GM15510 (cell line): Measurements from ENCODE around the gene C6orf163.

Experiments
- POLR2A ChIP-seq: IDR thresholded peaks from 3 replicates; pipeline ENCODE4 v1.6.1; 2011; ENCODE audit warnings: borderline replicate concordance; ENCODE audit not compliant: insufficient read length; ENCODE audit errors: extremely low read depth

Gene C6orf163

DNA sequence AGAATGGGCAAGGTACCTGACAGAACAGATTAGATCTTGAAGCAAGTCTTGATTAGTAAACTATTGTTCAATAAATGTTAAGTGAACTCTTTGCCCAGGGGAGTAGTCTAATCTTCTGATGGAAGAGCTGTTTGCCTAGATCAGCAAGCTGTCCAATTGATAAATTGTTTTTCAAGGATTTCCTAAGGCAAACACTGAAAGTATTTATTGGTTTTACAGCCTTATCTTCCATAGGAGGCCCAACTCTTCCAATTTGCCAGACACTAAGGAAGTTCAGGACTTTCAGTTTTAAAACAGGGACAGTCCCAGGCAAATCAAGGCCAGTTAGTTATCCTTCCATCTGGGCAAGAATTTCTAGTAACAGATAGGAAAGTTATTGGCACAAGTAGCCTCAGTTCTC, 1.8 kb upstream of the C6orf163 start:
- no peak for TF ChIP-seq POLR2A

- no peak for TF ChIP-seq POLR2A
Measured at GRCh38 chr6:87346700-87347099, 2.1 kb downstream of the C6orf163 start.

- TF ChIP-seq POLR2A = no peak
Measured at GRCh38 chr6:87349896-87350295, 5.3 kb downstream of the C6orf163 start.

DNA sequence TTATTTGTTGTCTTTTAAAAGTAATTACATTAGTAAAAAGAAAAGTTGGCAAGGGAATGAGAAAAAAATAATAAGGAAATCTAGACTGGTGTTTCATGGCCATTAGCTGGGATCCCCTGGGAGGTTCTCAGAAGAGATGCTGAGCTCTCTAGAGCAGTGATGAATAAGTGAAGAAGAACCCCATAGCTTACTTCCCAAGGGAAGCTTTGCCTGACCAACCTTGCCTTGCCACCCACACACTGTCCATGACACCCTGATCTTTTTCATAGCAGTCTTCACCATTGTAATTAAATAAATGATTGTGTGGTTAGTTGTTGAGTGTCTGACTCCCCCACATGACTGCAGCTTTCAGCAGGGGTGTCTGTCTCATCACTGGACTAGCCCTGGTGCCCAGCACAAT, 5.9 kb downstream of the C6orf163 start:
- no peak for TF ChIP-seq POLR2A

- no peak for TF ChIP-seq POLR2A
Measured at GRCh38 chr6:87351583-87351982, 7.0 kb downstream of the C6orf163 start.

- no peak for TF ChIP-seq POLR2A
Measured at GRCh38 chr6:87356181-87356580, 11.6 kb downstream of the C6orf163 start.

DNA sequence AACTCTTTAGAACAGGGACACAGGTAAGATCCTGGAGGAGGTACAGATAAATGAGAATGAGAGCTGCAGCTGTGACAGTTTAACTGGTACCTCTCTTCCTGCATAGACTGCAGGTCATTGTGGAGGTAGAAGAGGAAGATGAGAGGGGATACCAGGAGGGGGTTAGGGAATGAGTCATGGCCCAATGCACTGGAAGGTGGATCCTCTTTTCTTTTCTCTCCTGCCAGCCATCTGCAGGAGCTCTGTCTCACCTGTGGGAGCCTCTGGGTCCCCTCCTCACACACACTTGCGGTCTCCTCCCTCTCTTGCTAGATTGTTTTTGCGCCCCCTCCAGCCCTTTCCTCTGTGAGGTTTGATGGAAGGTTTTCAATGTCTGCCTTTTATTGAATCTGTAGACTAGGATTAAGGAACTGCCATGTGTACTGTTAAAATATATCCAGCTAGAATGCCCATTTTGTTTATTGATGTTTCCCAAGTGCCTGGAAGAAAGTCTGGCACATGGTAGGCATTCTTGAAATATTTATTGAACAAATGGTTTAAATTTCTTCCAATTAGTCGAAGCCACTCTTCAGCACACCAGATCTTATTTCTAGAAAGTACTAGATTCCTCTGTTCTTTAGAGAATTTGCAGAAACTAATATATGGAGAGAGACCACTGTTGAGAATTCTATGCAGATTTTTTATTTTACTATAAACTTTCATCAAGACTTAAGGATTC, 13.0 kb downstream of the C6orf163 start:
- no peak for TF ChIP-seq POLR2A

DNA sequence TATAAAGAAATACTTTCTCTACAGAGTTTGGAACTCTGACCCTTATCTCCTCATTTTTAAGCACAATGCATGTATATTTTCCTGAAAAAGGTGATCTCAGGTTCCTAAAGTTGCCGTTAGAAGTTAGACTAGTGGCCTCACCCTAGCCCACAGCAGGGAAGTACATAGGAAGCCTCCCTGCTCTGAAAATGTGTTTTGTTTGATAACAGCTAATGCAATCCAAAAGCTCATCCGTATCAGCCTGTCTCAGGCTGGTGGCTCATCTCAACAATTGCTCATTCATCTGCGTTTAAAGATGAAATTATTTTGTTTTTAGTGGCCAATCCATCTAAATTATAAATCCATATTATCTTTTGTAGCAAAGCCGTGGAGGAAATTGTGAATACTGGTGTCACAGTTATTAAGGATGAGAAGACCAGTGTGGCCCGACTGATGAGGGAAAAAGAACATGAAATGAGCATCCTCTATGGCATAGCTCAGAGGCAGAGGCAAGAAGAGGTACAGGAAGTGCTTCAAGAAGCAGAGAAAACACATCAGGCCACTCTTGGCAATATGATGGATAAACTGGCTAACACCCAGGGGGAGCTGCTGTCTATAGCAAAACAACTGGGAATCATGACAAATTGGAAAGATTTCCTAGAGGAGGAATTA, 20.1 kb downstream of the C6orf163 start:
- no peak for TF ChIP-seq POLR2A

- TF ChIP-seq POLR2A = no peak
Measured at GRCh38 chr6:87366072-87366827, 21.6 kb downstream of the C6orf163 start.

GRCh38 chr6:87366899-87367298, 22.3 kb downstream of the C6orf163 start:
- no peak for TF ChIP-seq POLR2A

DNA sequence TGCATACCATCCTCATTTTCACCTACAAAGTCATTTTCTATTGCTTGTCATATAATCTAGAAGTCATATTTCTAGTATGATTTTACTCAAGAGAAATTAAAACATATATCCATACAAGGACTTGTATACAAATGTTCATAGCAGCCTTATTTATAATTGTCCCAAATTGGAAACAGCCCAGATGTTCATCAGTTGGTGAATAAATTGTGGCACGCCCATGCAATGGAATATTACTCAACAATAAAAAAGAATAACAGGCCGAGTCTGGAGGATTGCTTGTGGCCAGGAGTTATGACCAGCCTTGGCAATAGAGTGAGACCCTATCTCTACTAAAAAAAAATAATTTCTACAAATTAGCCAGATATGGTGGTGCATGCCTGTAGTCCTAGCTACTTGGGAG, 28.8 kb downstream of the C6orf163 start:
- no peak for TF ChIP-seq POLR2A

GRCh38 chr6:87375315-87375714, 30.7 kb downstream of the C6orf163 start:
- TF ChIP-seq POLR2A = no peak

DNA sequence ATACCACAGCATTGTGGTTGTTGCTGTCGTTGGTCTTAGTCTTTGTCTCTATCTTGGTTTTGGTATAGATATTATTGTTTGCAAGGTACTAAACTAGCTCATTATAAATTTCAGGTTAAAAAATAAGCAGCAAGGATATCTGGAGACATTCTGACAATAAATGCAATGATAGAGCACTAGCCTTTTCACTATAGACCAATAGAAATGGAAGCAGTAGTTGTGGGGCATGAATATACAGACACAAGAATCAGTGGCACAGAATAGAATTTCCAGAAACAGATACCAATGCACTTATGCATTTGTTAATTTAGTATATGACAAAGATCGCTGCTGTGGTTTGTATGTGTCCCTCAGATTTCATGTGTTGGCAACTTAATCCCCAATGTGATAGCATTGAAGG, 32.0 kb downstream of the C6orf163 start:
- TF ChIP-seq POLR2A = no peak

GRCh38 chr6:87378947-87379346, 34.3 kb downstream of the C6orf163 start:
- no peak for TF ChIP-seq POLR2A

DNA sequence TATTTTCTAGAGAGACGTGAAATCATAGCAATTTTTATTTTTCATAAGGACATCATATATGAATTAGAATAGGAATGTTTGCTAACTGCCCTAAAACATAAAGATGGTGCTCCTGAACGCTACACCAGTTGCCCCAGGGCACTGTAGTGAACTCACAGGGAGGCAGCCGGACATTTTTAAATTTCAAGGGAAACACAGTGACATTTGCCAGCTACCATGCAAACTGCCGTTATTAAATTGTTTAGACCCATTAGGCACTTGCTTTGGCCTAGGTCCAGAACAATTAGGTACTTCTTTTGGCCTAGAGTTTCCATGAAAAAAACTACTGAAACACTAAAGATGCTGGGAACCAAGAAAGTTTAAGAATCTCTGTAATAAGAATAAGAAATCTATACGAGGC, 38.2 kb downstream of the C6orf163 start:
- no peak for TF ChIP-seq POLR2A
